Endodermal cell (in vitro differentiated cells): ENCODE data around the gene MGLL. TPM values are rescaled to one million over a fixed set of nuclear protein-coding genes. Genes with fewer than 3 reads are reported as not detected.

ENCODE experiments used
- DNase-seq: peaks from one replicate; pipeline ENCODE4 v3.0.0-alpha.2; 2017
- H3K27ac ChIP-seq: 2 replicates; pipeline ENCODE4 v1.5.1; 2013; ENCODE audit warnings: mild to moderate bottlenecking, low read depth, low read length, moderate library complexity
- H3K27me3 ChIP-seq: 2 replicates; pipeline ENCODE4 v1.6.1; 2013; ENCODE audit warnings: mild to moderate bottlenecking, low read length, moderate library complexity; ENCODE audit not compliant: insufficient read depth, control insufficient read depth, poor library complexity, severe bottlenecking
- H3K36me3 ChIP-seq: 2 replicates; pipeline ENCODE4 v1.7.0; 2013; ENCODE audit warnings: mild to moderate bottlenecking, low read length, moderate library complexity; ENCODE audit not compliant: control insufficient read depth, insufficient read depth
- H3K4me1 ChIP-seq: one replicate; pipeline ENCODE4 v1.7.0; 2013; ENCODE audit warnings: low read length; ENCODE audit not compliant: control insufficient read depth, insufficient read depth
- H3K4me3 ChIP-seq: 2 replicates; pipeline ENCODE4 v1.5.1; 2013; ENCODE audit warnings: mild to moderate bottlenecking, low read length, moderate library complexity
- H3K9ac ChIP-seq: 2 replicates; pipeline ENCODE4 v1.6.1; 2013; ENCODE audit warnings: mild to moderate bottlenecking, low read length, moderate library complexity; ENCODE audit not compliant: poor library complexity, severe bottlenecking; ENCODE audit errors: extremely low read depth
- H3K9me3 ChIP-seq: 2 replicates; pipeline ENCODE4 v1.6.1; 2013; ENCODE audit warnings: mild to moderate bottlenecking, low read length, moderate library complexity; ENCODE audit not compliant: control insufficient read depth
- H3K27ac Mint-ChIP-seq: 2 replicates; pipeline ENCODE4 v1.8.0; 2020; ENCODE audit warnings: mixed read lengths
- H3K27me3 Mint-ChIP-seq: 2 replicates; pipeline ENCODE4 v1.8.0; 2021; ENCODE audit warnings: mild to moderate bottlenecking, mixed read lengths; ENCODE audit not compliant: insufficient read depth
- H3K36me3 Mint-ChIP-seq: 2 replicates; pipeline ENCODE4 v1.8.0; 2020; ENCODE audit warnings: low read depth, mixed read lengths
- H3K4me1 Mint-ChIP-seq: 2 replicates; pipeline ENCODE4 v1.8.0; 2020; ENCODE audit warnings: mixed read lengths
- H3K4me3 Mint-ChIP-seq: 2 replicates; pipeline ENCODE4 v1.8.0; 2020; ENCODE audit warnings: mild to moderate bottlenecking, moderate library complexity, mixed read lengths
- H3K9me3 Mint-ChIP-seq: 2 replicates; pipeline ENCODE4 v1.8.0; 2020; ENCODE audit warnings: mild to moderate bottlenecking, mixed read lengths
- CTCF ChIP-seq: fragments of 200-600 bp; sonication (generic); conservative IDR thresholded peaks from 2 replicates; pipeline ENCODE4 v1.5.0; 2021; ENCODE audit warnings: antibody characterized with exemption, mild to moderate bottlenecking
- WGBS, 2 experiments: methylation state at CpG; one replicate each; pipeline versions ENCODE4 v1.1.5 to v1.1.7; 2013; ENCODE audit warnings: missing lambda C conversion rate in 2 of 2, mixed read lengths in 1 of 2; ENCODE audit not compliant: insufficient coverage in 1 of 2, insufficient read length in 1 of 2; 5-methylcytosine and 5-hydroxymethylcytosine counted together
- total RNA-seq, 2 donors: library from RNA; stranded (reverse); fragmentation: NEBNext Ultra II Directional in 1 of 2; extraction: Animal tissue kit (Norgen Biotek cat#: 25700) in 1 of 2; gene quantifications; 2 replicates in 1 of 2; 3 replicates in 1 of 2; pipeline ENCODE4 v1.2.1, GENCODE V29; 2021

MGLL gene
- total RNA-seq, 2 donors from 2014 or later: 0.22 TPM; not detected in 1

GRCh38 chr3:127732303-127732702 lies 90.0 kb downstream of the MGLL start:
- WGBS, 2 experiments: 4% methylated on average over 4 of the region's 4 CpGs; no CpG with 5 or more reads in 1 of the 2 experiments
- Histone ChIP-seq H3K9me3 (no peaks in the 10 kb centered on the region), H3K9ac (no peak overlapping the region), H3K27ac (no peak overlapping the region), H3K4me1 (peaks cover 2% of the 10 kb centered on the region), H3K27me3 (peaks cover 61% of the 10 kb centered on the region), H3K4me3 (no peak overlapping the region), H3K36me3 (no peaks in the 10 kb centered on the region)
- no peaks in the 10 kb centered on the region for H3K36me3 Mint-ChIP-seq
- no peak for TF ChIP-seq CTCF
- DNase-seq: peak; percentile 92
- H3K27ac Mint-ChIP-seq: no peak overlapping the region
- no peak overlapping the region for H3K4me3 Mint-ChIP-seq
- H3K4me1 Mint-ChIP-seq: peaks cover 24% of the 10 kb centered on the region
- H3K27me3 Mint-ChIP-seq: peaks cover 77% of the 10 kb centered on the region
- no peaks in the 10 kb centered on the region for H3K9me3 Mint-ChIP-seq

GRCh38 chr3:127731546-127732289 lies 90.6 kb downstream of the MGLL start:
- Histone ChIP-seq H3K36me3 (no peaks in the 10 kb centered on the region), H3K27ac (no peak overlapping the region), H3K9me3 (no peaks in the 10 kb centered on the region), H3K4me1 (peaks cover 2% of the 10 kb centered on the region), H3K4me3 (no peak overlapping the region), H3K27me3 (peaks cover 61% of the 10 kb centered on the region), H3K9ac (no peak overlapping the region)
- Mint-ChIP-seq H3K27me3 (peaks cover 81% of the 10 kb centered on the region), H3K9me3 (no peaks in the 10 kb centered on the region), H3K27ac (no peak overlapping the region), H3K4me1 (peaks cover 24% of the 10 kb centered on the region), H3K36me3 (no peaks in the 10 kb centered on the region), H3K4me3 (no peak overlapping the region)
- WGBS, 2 experiments: 65 to 69% methylated on average over 7 to 12 of the region's 12 CpGs
- no peak for DNase-seq
- no peak for TF ChIP-seq CTCF

- no peaks in the 10 kb centered on the region for H3K36me3 Mint-ChIP-seq
- peaks cover 76% of the 10 kb centered on the region for H3K27me3 Mint-ChIP-seq
- 88% methylated on average over 6 of the region's 6 CpGs; no CpG with 5 or more reads in 1 of the 2 experiments for WGBS, 2 experiments
Measured at GRCh38 chr3:127730666-127731295, 91.5 kb downstream of the MGLL start.

More at GRCh38 chr3:127730666-127731295, 91.5 kb downstream of the MGLL start:
- DNase-seq: no peak
- Histone ChIP-seq H3K4me1 (peaks cover 2% of the 10 kb centered on the region), H3K27me3 (peaks cover 61% of the 10 kb centered on the region), H3K9ac (no peak overlapping the region), H3K36me3 (no peaks in the 10 kb centered on the region), H3K27ac (no peak overlapping the region), H3K9me3 (no peaks in the 10 kb centered on the region), H3K4me3 (no peak overlapping the region)
- no peak overlapping the region for H3K27ac Mint-ChIP-seq
- H3K4me1 Mint-ChIP-seq: peaks cover 19% of the 10 kb centered on the region
- no peak overlapping the region for H3K4me3 Mint-ChIP-seq
- TF ChIP-seq CTCF: no peak
- no peaks in the 10 kb centered on the region for H3K9me3 Mint-ChIP-seq
